Urothelium cell line (cell line): ENCODE data around the gene CLEC4G.

ENCODE experiments used
- DNase-seq: peaks from one replicate; pipeline ENCODE4 v3.0.0; 2011; ENCODE audit warnings: low spot score, mixed read lengths
- FAIRE-seq: peaks from 2 replicates; lab custom pipeline; 2011; peaks lifted over from hg19 to GRCh38; lab: Jason Lieb, UNC

CLEC4G gene

GRCh38 chr19:7699003-7699402, 32.9 kb downstream of the CLEC4G start:
- FAIRE-seq = no peak
- DNase-seq = no peak

- FAIRE-seq = no peak
- DNase-seq = no peak
Measured at GRCh38 chr19:7698583-7698982, 33.3 kb downstream of the CLEC4G start.

- DNase-seq = no peak
- no peak for FAIRE-seq
Measured at GRCh38 chr19:7697721-7698287, 34.1 kb downstream of the CLEC4G start.

GRCh38 chr19:7694499-7694898, 37.4 kb downstream of the CLEC4G start:
- no peak for DNase-seq
- FAIRE-seq = no peak

- FAIRE-seq = no peak
- no peak for DNase-seq
Measured at GRCh38 chr19:7692417-7693088, 39.4 kb downstream of the CLEC4G start.

- DNase-seq (no peak), FAIRE-seq (no peak)
Measured at GRCh38 chr19:7691497-7691896, 40.4 kb downstream of the CLEC4G start.

- FAIRE-seq (no peak), DNase-seq (no peak)
Measured at GRCh38 chr19:7690779-7691258, 41.1 kb downstream of the CLEC4G start.

- DNase-seq = no peak
- no peak for FAIRE-seq
Measured at GRCh38 chr19:7689165-7689564, 42.7 kb downstream of the CLEC4G start.

GRCh38 chr19:7687177-7687576, 44.7 kb downstream of the CLEC4G start:
- no peak for FAIRE-seq

GRCh38 chr19:7685546-7686445, 46.1 kb downstream of the CLEC4G start:
- FAIRE-seq (no peak), DNase-seq (no peak)

More at GRCh38 chr19:7687177-7687576, 44.7 kb downstream of the CLEC4G start:
- DNase-seq = no peak

GRCh38 chr19:7682175-7682855, 49.6 kb downstream of the CLEC4G start:
- DNase-seq (no peak), FAIRE-seq (no peak)

- DNase-seq (peak; percentile 62), FAIRE-seq (no peak)
Measured at GRCh38 chr19:7681340-7682174, 50.4 kb downstream of the CLEC4G start.

GRCh38 chr19:7680606-7681339, 51.1 kb downstream of the CLEC4G start, which contains the start of gene TRAPPC5:
Gene TRAPPC5 (plus strand): TSS chr19:7680833. CDS start chr19:7682254, 1,421 bp downstream.
- DNase-seq (peak; percentile 85), FAIRE-seq (no peak)

GRCh38 chr19:7679771-7680605, 51.9 kb downstream of the CLEC4G start:
- no peak for DNase-seq
- no peak for FAIRE-seq

GRCh38 chr19:7678971-7679751, 52.7 kb downstream of the CLEC4G start:
- no peak for FAIRE-seq
- DNase-seq = no peak
